ENCODE results near the gene PTPRA. TPM values are rescaled to one million over a fixed set of nuclear protein-coding genes. Genes with fewer than 3 reads are reported as not detected.

The PTPRA gene
- total and polyA plus RNA-seq, 2 of the 8 experiments (the other 6 are each of a cell fraction or from before 2014, with no cell fraction given): 47.7 to 51.3 TPM

DNA sequence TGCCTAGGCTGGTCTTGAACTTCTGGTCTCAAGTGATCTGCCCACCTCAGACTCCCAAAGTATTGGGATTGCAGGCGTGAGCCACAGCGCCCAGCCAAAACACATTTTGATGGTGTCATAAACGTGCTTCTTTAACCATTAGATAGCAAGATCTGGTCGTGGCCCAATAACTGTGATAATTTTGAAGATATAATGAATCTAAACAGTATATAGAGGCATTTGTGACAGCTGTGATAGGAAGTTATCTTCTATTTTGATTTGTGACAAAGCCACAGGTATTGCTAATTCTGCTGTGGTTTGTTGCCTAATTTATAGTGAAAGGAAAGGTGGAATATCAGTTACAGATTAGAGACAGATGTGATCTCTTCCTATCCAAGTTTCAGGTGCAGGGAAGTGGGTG lies 197.4 kb downstream of the PTPRA start:
- Histone ChIP-seq H3K9ac (replicated peaks in 1 of 4; ENCODE audit: extremely low read depth in 1 of 4, low read depth in 3 of 4, low read length in 3 of 4) (no peak overlapping the region), H2BK20ac (ENCODE audit: low read length) (no peak overlapping the region), H4K91ac (replicated peaks; ENCODE audit: insufficient read length, low read length) (no peak overlapping the region), H3K27me3 (replicated peaks in 1 of 4; ENCODE audit: control insufficient read depth in 3 of 4, extremely low read depth in 1 of 4, insufficient read depth in 3 of 4, low read length in 3 of 4) (peaks cover 11 to 30% (median 27%) of the 10 kb centered on the region in 4 experiments), H3K23ac (ENCODE audit: insufficient read length) (no peak overlapping the region), H3K4ac (replicated peaks; ENCODE audit: insufficient read length, low read depth, low read length) (no peak overlapping the region), H4K8ac (ENCODE audit: extremely low read depth, insufficient read depth, low read length) (no peak overlapping the region), H2AFZ (ENCODE audit: low read length) (no peak overlapping the region), H2BK5ac (ENCODE audit: low read depth, low read length) (no peak overlapping the region), H3K36me3 (ENCODE audit: control insufficient read depth in 2 of 4, insufficient read depth in 4 of 4, low read length in 3 of 4) (no peaks in the 10 kb centered on the region), H4K5ac (ENCODE audit: insufficient read length, low read depth, low read length) (no peak overlapping the region), H3K56ac (replicated peaks; ENCODE audit: insufficient read length, low read depth, low read length) (no peak overlapping the region), H3K18ac (ENCODE audit: extremely low read depth, low read length) (no peak overlapping the region), H2BK120ac (replicated peaks; ENCODE audit: low read depth, low read length) (no peak overlapping the region), H3K4me1 (replicated peaks in 1 of 4; ENCODE audit: control insufficient read depth in 3 of 4, insufficient read depth in 4 of 4, low read length in 3 of 4) (peaks cover 0 to 8% (median 3%) of the 10 kb centered on the region in 4 experiments; a peak in 5 of 7 replicates), H3K4me3 (ENCODE audit: extremely low read depth in 1 of 4, insufficient read depth in 2 of 4, low read depth in 3 of 4, low read length in 4 of 4) (no peak overlapping the region), H3K14ac (ENCODE audit: insufficient read length) (no peak overlapping the region), H3K4me2 (ENCODE audit: insufficient read depth in 1 of 2, low read depth in 2 of 2, low read length in 2 of 2) (no peak overlapping the region), H3K9me3 (ENCODE audit: insufficient read depth in 2 of 2, low read depth in 1 of 2, low read length in 1 of 2) (peaks cover 2 to 5% of the 10 kb centered on the region in 2 experiments; a peak in 2 of 4 replicates), H3K27ac (ENCODE audit: low read depth, low read length) (no peak overlapping the region), H4K20me1 (replicated peaks in 1 of 2; ENCODE audit: control insufficient read depth in 1 of 2, insufficient read depth in 2 of 2, low read length in 2 of 2) (no peaks in the 10 kb centered on the region), H2AK5ac (ENCODE audit: low read depth, low read length) (no peak overlapping the region), H2BK15ac (ENCODE audit: low read length) (no peak overlapping the region), H3K79me2 (ENCODE audit: control insufficient read depth in 1 of 2, insufficient read depth in 2 of 2, low read length in 2 of 2) (no peaks in the 10 kb centered on the region), H3K23me2 (ENCODE audit: low read depth, low read length) (peaks cover 3% of the 10 kb centered on the region; the same call in 1 of the 2 replicates), H2BK12ac (ENCODE audit: low read depth, low read length) (no peak overlapping the region), H3K79me1 (ENCODE audit: low read depth, low read length) (no peaks in the 10 kb centered on the region)
- FAIRE-seq (no peak), DNase-seq (ENCODE audit: low read depth in 1 of 2, low spot score in 2 of 2) (no peak)
- ChIA-PET POLR2A (ENCODE audit: partially characterized antibody) (no interaction called here), CTCF (ENCODE audit: partially characterized antibody) (interaction anchor here (0.9 to 4.6 kb wide), 4 partner anchors 15 to 94 kb away, joined by 3 to 23 read pairs (median 4); no protein-coding TSS in a partner anchor)
- WGBS, 2 experiments (ENCODE audit: extremely low coverage in 1 of 2, insufficient coverage in 1 of 2, insufficient read length in 1 of 2, insufficient replicate concordance in 2 of 2, low coverage in 1 of 2, low lambda C conversion rate in 2 of 2, missing lambda C conversion rate in 1 of 2): 93% methylated on average over 4 of the region's 4 CpGs; no CpG with 5 or more reads in 1 of the 2 experiments
- TF ChIP-seq CTCF (IDR thresholded peaks at IDR 0.05; ENCODE audit: control extremely low read depth in 1 of 3, insufficient read depth in 1 of 3, low read depth in 1 of 3, low read length in 3 of 3) (no peak), CEBPB (IDR thresholded peaks at IDR 0.05; ENCODE audit: low read depth, low read length) (no peak), EP300 (IDR thresholded peaks at IDR 0.05; ENCODE audit: borderline replicate concordance in 1 of 2, low read depth in 2 of 2, low read length in 2 of 2) (no peak), HDAC6 (IDR thresholded peaks at IDR 0.05; ENCODE audit: low read depth, low read length) (no peak), RBBP5 (IDR thresholded peaks at IDR 0.05; ENCODE audit: borderline replicate concordance, low read depth, low read length) (no peak), FOSL1 (IDR thresholded peaks at IDR 0.05; ENCODE audit: insufficient read depth, low read depth, low read length) (no peak), SAP30 (IDR thresholded peaks at IDR 0.05; ENCODE audit: insufficient read depth, insufficient replicate concordance, low read length) (no peak), GABPA (IDR thresholded peaks at IDR 0.05; ENCODE audit: borderline replicate concordance, insufficient read depth, low read length) (no peak), BRCA1 (IDR thresholded peaks at IDR 0.05; ENCODE audit: low read depth, low read length) (no peak)
- TF ChIP-seq, protein P1, sequence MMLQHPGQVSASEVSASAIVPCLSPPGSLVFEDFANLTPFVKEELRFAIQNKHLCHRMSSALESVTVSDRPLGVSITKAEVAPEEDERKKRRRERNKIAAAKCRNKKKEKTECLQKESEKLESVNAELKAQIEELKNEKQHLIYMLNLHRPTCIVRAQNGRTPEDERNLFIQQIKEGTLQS (IDR thresholded peaks at IDR 0.05; ENCODE audit: insufficient read depth, low read depth, low read length): no peak
